GM18951 (cell line): ENCODE results near the gene PSG4.
"Not testable (repeated sequence)": the region's sequence is repeated elsewhere in the genome, so short reads cannot be mapped to it uniquely, and the experiment has no call there.

Source experiments
- POLR2A ChIP-seq: IDR thresholded peaks from 4 replicates; pipeline ENCODE4 v1.6.1; 2011; ENCODE audit warnings: mild to moderate bottlenecking; ENCODE audit not compliant: insufficient read length, insufficient read depth; ENCODE audit errors: extremely low read depth
- in situ Hi-C: fragments of 300-500 bp; cut with MboI; formaldehyde crosslinking; loops from one replicate; pipeline ENCODE4 v1.12.0; 2022; ENCODE audit warnings: low sequenced_read_pairs, mixed read lengths, inconsistent platforms; ENCODE audit not compliant: unreplicated experiment

PSG4 gene

GRCh38 chr19:43205471-43206105 lies at the start of gene PSG4:
Gene PSG4, minus strand, starts transcription at chr19:43205638. Its CDS starts 102 bp downstream, at chr19:43205536.
- in situ Hi-C loops, result not testable (repeated sequence)

GRCh38 chr19:43251428-43251827 lies 46.0 kb upstream of the PSG4 start:
- in situ Hi-C loops, result not testable (repeated sequence)

- in situ Hi-C loops, result not testable (repeated sequence)
These were observed 44.9 kb upstream of the PSG4 start for GRCh38 chr19:43250296-43250695.

- in situ Hi-C loops, result not testable (repeated sequence)
These were observed 43.2 kb upstream of the PSG4 start for GRCh38 chr19:43248635-43249002.

GRCh38 chr19:43247243-43247880 lies 41.9 kb upstream of the PSG4 start:
- in situ Hi-C loops, result not testable (repeated sequence)

- in situ Hi-C loops, result not testable (repeated sequence)
These were observed 40.4 kb upstream of the PSG4 start for GRCh38 chr19:43245848-43246247.

GRCh38 chr19:43242211-43242610 lies 36.8 kb upstream of the PSG4 start:
- in situ Hi-C loops, result not testable (repeated sequence)

GRCh38 chr19:43238213-43238612 lies 32.8 kb upstream of the PSG4 start:
- in situ Hi-C loops, result not testable (repeated sequence)

- in situ Hi-C loops, result not testable (repeated sequence)
These were observed 30.2 kb upstream of the PSG4 start for GRCh38 chr19:43235686-43236085.

- in situ Hi-C loops, result no loop called here
- no peak for TF ChIP-seq POLR2A
These were observed 23.9 kb upstream of the PSG4 start for GRCh38 chr19:43229315-43229714.

GRCh38 chr19:43228730-43229129 lies 23.3 kb upstream of the PSG4 start:
- in situ Hi-C loops, result not testable (repeated sequence)

- in situ Hi-C loops, result not testable (repeated sequence)
These were observed 21.5 kb upstream of the PSG4 start for GRCh38 chr19:43226986-43227385.

GRCh38 chr19:43224855-43225253 lies 19.4 kb upstream of the PSG4 start:
- in situ Hi-C loops, result no loop called here
- TF ChIP-seq POLR2A, result no peak

GRCh38 chr19:43224201-43224854 lies 18.9 kb upstream of the PSG4 start:
- in situ Hi-C loops, result not testable (repeated sequence)

GRCh38 chr19:43221891-43222290 lies 16.5 kb upstream of the PSG4 start:
- in situ Hi-C loops, result not testable (repeated sequence)

GRCh38 chr19:43219136-43219535 lies 13.7 kb upstream of the PSG4 start:
- in situ Hi-C loops, result not testable (repeated sequence)

- in situ Hi-C loops, result not testable (repeated sequence)
These were observed 10.4 kb upstream of the PSG4 start for GRCh38 chr19:43215881-43216280.
